ENCODE measurements around the gene GPR141.

- TF ChIP-seq CTCF (IDR thresholded peaks at IDR 0.05) (no peak), POLR2A (IDR thresholded peaks at IDR 0.05) (no peak), POLR2AphosphoS5 (IDR thresholded peaks at IDR 0.05) (no peak)
Measured at GRCh38 chr7:37670436-37670835, 13.1 kb upstream of the GPR141 start.

All from sigmoid colon (tissue), 4 donors.